ENCODE data around the gene TMEM86B.

Gene TMEM86B

DNA sequence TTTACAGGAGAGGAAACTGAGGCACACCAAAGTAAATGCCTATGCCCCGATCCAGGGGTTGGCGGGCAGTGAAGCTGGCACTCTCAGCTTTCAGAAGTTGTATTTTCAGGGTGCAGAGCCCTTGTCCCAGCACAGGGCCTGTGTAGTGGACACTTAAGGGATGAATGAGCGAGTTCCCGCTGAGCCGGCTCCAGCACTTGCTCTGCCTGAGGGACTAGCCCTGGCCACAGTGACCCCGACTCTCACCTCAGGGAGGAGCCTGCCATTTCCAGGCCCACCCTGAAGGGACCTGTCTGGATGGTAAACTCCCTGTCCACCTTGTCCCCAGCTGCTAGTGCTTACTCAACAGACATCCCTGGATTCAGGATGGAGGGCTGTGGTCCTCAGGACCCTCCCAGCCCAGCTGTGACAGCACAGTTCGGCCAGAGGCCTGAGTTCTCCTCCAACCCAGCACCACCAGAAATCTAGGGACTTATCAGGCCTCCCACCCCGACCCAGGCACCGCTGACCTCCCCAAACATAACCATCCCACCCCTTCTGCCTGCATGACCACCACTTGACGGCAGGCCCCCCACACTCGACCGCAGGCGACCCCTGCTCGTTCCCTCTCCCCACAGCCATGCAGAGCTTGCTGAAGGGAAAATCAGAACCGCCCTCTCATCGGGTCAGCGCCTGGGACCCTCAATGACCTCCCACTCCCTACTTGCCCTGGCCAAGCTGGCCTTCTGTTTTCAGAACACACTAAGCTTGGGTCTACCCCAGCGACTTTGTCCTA lies 21.9 kb upstream of the TMEM86B start:
- TF ChIP-seq, protein P1, sequence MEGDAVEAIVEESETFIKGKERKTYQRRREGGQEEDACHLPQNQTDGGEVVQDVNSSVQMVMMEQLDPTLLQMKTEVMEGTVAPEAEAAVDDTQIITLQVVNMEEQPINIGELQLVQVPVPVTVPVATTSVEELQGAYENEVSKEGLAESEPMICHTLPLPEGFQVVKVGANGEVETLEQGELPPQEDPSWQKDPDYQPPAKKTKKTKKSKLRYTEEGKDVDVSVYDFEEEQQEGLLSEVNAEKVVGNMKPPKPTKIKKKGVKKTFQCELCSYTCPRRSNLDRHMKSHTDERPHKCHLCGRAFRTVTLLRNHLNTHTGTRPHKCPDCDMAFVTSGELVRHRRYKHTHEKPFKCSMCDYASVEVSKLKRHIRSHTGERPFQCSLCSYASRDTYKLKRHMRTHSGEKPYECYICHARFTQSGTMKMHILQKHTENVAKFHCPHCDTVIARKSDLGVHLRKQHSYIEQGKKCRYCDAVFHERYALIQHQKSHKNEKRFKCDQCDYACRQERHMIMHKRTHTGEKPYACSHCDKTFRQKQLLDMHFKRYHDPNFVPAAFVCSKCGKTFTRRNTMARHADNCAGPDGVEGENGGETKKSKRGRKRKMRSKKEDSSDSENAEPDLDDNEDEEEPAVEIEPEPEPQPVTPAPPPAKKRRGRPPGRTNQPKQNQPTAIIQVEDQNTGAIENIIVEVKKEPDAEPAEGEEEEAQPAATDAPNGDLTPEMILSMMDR (IDR thresholded peaks at IDR 0.05; ENCODE audit: poor library complexity, severe bottlenecking), result no peak
- Histone ChIP-seq H3K27me3 (ENCODE audit: insufficient read depth, poor library complexity, severe bottlenecking) (no peaks in the 10 kb centered on the region), H3K4me1 (ENCODE audit: insufficient read depth, poor library complexity, severe bottlenecking) (peaks cover 14% of the 10 kb centered on the region), H3K4me3 (ENCODE audit: severe bottlenecking) (no peak overlapping the region), H3K9me3 (ENCODE audit: severe bottlenecking) (no peaks in the 10 kb centered on the region), H3K36me3 (ENCODE audit: low read depth) (peaks cover 24% of the 10 kb centered on the region; the same call in 1 of the 2 replicates), H3K27ac (ENCODE audit: poor library complexity, severe bottlenecking) (no peak overlapping the region)
- DNase-seq (ENCODE audit: low spot score) (no peak), ATAC-seq (ENCODE audit: low read depth) (no peak)

DNA sequence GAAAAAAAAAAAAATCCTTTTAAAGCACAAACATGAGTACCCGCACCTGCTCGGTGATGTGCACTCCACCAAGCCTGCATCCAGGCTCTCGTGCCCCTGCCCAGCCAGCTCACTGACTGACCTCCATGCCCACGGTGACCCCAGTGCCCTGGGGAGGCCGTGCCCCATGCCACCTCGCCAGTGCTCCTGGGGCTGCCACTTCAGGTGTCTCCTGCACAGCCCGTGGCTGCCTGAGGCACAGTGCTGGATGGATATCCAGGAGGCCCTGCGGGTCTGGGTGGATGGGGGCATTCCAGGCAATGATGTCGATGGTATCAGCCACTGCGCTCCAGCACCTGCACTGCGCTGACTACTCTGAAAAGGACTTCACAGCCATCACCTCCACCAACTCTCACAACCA lies 21.3 kb upstream of the TMEM86B start:
- H3K4me1 ChIP-seq (ENCODE audit: insufficient read depth, poor library complexity, severe bottlenecking), result peaks cover 14% of the 10 kb centered on the region
- H3K9me3 ChIP-seq (ENCODE audit: severe bottlenecking), result no peaks in the 10 kb centered on the region
- TF ChIP-seq, protein P1 (IDR thresholded peaks at IDR 0.05; ENCODE audit: poor library complexity, severe bottlenecking), result no peak
- no peak overlapping the region for H3K27ac ChIP-seq (ENCODE audit: poor library complexity, severe bottlenecking)
- peaks cover 28% of the 10 kb centered on the region for H3K36me3 ChIP-seq (ENCODE audit: low read depth)
- no peak for DNase-seq (ENCODE audit: low spot score)
- no peaks in the 10 kb centered on the region for H3K27me3 ChIP-seq (ENCODE audit: insufficient read depth, poor library complexity, severe bottlenecking)
- H3K4me3 ChIP-seq (ENCODE audit: severe bottlenecking), result no peak overlapping the region
- no peak for ATAC-seq (ENCODE audit: low read depth)

DNA sequence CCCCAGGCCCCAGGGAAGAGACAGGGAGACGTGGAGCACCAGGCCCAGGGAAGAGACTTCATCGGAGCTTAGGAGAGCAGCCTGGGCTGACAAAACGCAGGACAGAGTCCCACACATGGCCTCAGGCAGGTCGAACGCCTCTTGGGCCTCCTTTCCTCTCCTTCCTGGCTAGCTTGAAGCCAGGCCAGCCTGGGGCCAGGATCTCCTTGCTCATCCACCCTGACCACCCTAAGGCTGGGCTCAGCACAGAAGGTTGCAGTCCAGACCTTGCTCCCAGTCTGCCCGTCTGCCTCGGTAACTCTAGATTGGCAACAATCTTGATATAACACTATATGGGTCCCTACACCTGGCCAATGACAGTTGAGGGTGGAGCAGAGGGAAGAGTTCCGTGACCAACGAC lies 20.1 kb upstream of the TMEM86B start:
- TF ChIP-seq, protein P1 (IDR thresholded peaks at IDR 0.05; ENCODE audit: poor library complexity, severe bottlenecking), result no peak
- Histone ChIP-seq H3K4me1 (ENCODE audit: insufficient read depth, poor library complexity, severe bottlenecking) (peaks cover 14% of the 10 kb centered on the region), H3K36me3 (ENCODE audit: low read depth) (peaks cover 34% of the 10 kb centered on the region), H3K27me3 (ENCODE audit: insufficient read depth, poor library complexity, severe bottlenecking) (no peaks in the 10 kb centered on the region), H3K27ac (ENCODE audit: poor library complexity, severe bottlenecking) (peak overlapping the region; percentile 1), H3K9me3 (ENCODE audit: severe bottlenecking) (no peaks in the 10 kb centered on the region), H3K4me3 (ENCODE audit: severe bottlenecking) (no peak overlapping the region)
- ATAC-seq (ENCODE audit: low read depth), result no peak
- no peak for DNase-seq (ENCODE audit: low spot score)

DNA sequence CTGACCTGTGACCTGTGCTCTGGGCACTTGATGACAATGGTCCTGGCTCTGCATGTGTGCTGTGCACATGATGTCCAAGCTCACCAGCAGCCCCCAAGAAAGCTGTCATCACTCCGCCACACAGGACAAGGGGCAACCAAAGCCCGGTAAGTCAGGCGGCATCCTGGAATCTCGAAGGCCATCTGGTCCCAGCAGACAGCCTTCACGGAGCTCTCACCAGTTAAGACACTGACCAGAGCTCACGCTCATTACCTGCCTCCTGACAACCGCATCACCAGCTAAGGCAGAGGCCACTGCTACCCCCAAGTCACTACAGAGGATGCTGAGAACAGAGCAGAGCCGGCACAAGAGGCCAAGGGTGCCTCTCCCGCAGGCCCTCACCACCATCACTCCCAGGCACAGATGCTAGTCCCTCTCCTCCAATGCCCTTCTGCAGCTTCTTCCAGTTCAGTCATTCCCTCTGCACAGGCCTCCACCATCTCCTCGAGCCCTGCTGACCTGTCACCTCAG lies 19.7 kb upstream of the TMEM86B start:
- H3K36me3 ChIP-seq (ENCODE audit: low read depth), result peaks cover 32% of the 10 kb centered on the region
- no peaks in the 10 kb centered on the region for H3K27me3 ChIP-seq (ENCODE audit: insufficient read depth, poor library complexity, severe bottlenecking)
- no peak for DNase-seq (ENCODE audit: low spot score)
- no peak for ATAC-seq (ENCODE audit: low read depth)
- peak overlapping the region; percentile 1 for H3K27ac ChIP-seq (ENCODE audit: poor library complexity, severe bottlenecking)
- no peaks in the 10 kb centered on the region for H3K9me3 ChIP-seq (ENCODE audit: severe bottlenecking)
- TF ChIP-seq, protein P1 (IDR thresholded peaks at IDR 0.05; ENCODE audit: poor library complexity, severe bottlenecking), result no peak
- peaks cover 14% of the 10 kb centered on the region for H3K4me1 ChIP-seq (ENCODE audit: insufficient read depth, poor library complexity, severe bottlenecking)
- no peak overlapping the region for H3K4me3 ChIP-seq (ENCODE audit: severe bottlenecking)

DNA sequence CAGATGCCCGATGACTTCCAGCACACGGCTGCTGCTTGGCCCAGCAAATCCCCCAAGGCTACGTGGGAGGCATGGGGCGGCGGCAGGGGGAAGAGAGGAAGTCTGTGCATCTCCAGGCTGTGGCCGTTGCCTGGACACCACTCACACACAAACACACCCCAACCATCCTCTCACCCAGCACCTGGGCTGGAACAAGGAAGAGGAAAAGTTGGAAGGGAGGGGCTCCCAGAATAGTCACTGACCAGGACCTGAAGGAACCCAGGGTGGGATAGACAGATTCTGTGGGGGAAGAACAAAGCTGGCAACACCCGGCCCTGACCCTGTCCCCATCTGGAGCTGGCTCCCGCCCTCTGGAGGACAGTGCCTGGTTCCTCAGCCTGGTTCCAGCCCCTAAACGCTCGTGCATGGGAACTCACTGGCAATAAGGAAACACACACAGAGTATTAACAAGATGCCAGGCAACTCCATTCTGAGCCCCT lies 19.1 kb upstream of the TMEM86B start:
- peaks cover 14% of the 10 kb centered on the region for H3K4me1 ChIP-seq (ENCODE audit: insufficient read depth, poor library complexity, severe bottlenecking)
- TF ChIP-seq, protein P1 (IDR thresholded peaks at IDR 0.05; ENCODE audit: poor library complexity, severe bottlenecking), result no peak
- H3K27me3 ChIP-seq (ENCODE audit: insufficient read depth, poor library complexity, severe bottlenecking), result no peaks in the 10 kb centered on the region
- no peak overlapping the region for H3K4me3 ChIP-seq (ENCODE audit: severe bottlenecking)
- H3K27ac ChIP-seq (ENCODE audit: poor library complexity, severe bottlenecking), result no peak overlapping the region
- H3K36me3 ChIP-seq (ENCODE audit: low read depth), result peaks cover 36% of the 10 kb centered on the region
- no peaks in the 10 kb centered on the region for H3K9me3 ChIP-seq (ENCODE audit: severe bottlenecking)
- DNase-seq (ENCODE audit: low spot score), result peak; percentile 73
- peak; percentile 78 for ATAC-seq (ENCODE audit: low read depth)
